NCI-H748 (cell line): Measurements from ENCODE around the gene NOC3L.
"Not testable (repeated sequence)": the region's sequence is repeated elsewhere in the genome, so short reads cannot be mapped to it uniquely, and the experiment has no call there.

Experiments used
- DNase-seq: peaks from one replicate; lab custom pipeline; 2025; ENCODE audit not compliant: unreplicated experiment; lab: John Stamatoyannopoulos, UW

Gene NOC3L

GRCh38 chr10:94362360-94363250 lies at the start of gene NOC3L:
TSS of gene NOC3L (minus strand) at chr10:94362939. CDS start at chr10:94362838, 101 bp downstream.
- DNase-seq, result peak; percentile 93

DNA sequence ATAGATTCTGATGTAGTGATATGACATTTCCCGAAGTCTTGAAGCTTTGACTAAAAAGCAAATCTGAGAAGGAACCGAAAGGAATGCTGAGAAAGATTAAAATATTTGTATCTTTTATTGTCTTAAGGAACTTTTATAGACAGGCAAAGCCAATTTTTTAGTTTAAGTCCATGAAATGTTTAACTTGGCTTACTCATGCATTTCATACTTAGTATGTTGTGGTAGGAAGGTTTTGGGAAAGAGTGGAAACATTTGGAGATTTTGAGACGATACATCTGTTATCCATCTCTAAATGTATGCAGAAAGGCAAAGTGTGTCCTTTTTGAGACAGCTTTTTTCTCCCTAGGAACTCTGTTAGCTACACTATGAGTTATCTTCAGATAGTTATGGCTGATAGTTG lies 49.7 kb upstream of the NOC3L start:
- no peak for DNase-seq

DNA sequence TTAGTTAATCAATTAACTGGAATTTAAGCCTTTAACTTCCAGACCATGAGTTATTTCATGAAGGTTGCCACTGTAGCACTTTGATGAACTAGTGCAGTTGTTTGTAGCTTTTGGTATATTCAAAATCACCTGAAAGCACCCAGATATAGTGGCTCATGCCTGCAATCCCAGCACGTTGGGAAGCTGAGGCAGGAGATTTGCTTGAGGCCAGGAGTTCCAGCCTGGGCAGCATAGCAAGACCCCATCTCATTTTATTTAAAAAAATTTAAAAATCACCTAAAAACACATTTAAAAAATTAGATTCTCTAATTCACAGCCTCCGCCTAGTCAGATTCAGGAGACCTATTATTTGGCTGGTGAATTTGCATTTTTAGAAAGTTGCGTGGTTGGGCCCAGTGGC lies 48.6 kb upstream of the NOC3L start:
- DNase-seq, result no peak

- DNase-seq, result no peak
Measured at GRCh38 chr10:94409021-94409657, 46.4 kb upstream of the NOC3L start.

GRCh38 chr10:94407668-94408067 lies 44.9 kb upstream of the NOC3L start:
- no peak for DNase-seq

GRCh38 chr10:94405406-94405805 lies 42.7 kb upstream of the NOC3L start:
- DNase-seq, result no peak

DNA sequence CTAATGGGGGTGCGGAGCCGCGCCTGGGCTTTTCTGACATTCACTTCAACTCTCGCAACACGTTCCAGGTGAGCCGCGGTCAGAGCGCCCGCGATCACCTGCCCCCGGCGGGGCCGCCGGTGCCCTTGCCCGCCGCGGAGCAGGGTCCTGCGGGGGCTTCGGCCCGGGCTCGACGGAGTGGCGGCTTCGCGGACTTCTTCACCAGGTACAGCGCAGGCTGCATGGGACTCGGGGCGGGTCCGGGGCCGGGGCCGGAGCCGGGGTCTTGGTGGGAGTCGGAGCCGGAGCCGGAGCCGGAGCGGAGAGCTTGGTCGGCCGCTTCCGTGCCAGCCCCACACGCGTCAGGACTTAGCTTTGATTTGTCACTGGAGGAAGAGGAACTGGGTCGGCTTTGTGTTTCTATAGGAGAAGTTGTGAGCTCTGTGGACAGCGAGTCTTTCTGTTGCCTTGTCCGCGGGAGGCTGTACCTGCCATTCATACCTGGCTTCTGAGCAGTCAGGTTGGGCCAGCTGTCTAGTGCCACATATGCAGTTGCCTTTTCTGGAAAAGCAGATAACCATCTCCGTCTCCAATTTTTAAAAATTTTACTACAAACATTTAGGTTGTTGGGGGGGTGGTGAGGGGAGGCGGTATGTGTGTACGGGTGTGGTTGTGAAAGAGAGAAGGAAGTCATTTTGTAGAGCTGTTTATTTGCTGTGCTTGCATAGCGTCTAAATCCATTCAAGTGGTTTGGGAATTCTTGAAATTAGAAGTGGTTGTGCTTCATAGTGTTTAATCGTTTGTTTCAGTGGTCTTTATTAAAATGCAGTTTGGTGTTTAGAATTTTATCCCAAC lies 40.9 kb upstream of the NOC3L start:
- peak; percentile 75 for DNase-seq

GRCh38 chr10:94402843-94403379 lies 40.2 kb upstream of the NOC3L start:
- peak; percentile 64 for DNase-seq

- DNase-seq, result peak; percentile 95
Measured at GRCh38 chr10:94402204-94402842, 39.6 kb upstream of the NOC3L start, which contains the start of gene TBC1D12. TSS of gene TBC1D12 (plus strand) at chr10:94402541. CDS start at chr10:94402614, 73 bp downstream.

GRCh38 chr10:94398762-94399161 lies 36.0 kb upstream of the NOC3L start:
- no peak for DNase-seq

DNA sequence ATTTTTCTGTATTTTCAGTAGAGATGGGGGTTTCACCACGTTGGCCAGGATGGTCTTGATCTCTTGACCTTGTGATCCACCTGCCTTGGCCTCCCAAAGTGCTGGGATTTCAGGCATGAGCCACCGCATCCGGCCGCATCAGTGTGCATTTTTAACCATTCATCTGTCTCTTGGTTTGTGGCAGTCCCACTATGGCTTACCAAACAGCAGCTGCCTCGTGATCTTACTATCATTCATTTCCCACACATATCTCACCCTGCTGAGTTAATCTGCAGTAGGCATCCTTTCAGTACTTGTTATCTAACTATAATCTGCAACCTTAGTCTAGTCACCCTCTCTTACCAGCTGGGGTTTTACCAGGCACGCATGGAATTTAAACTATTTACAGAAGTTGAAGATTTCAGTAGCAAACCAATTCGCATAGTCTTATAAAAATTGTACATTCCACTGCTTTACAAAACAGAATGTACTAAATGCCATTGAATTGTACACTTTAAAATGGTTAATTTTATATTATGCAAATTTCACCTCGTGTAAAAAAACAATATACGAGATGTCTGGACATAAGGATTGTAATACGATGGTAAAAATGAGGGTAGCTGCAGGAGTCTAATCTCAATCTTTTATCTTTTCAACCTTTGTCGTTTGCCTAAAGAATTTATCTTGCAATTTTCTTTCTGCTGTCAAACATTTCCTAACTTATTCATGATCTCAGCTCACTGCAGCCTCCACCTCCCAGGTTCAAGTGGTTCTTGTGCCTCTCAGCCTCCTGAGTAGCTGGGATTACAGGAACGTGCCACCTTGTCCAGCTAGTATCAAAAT lies 35.0 kb upstream of the NOC3L start:
- DNase-seq, result no peak

DNA sequence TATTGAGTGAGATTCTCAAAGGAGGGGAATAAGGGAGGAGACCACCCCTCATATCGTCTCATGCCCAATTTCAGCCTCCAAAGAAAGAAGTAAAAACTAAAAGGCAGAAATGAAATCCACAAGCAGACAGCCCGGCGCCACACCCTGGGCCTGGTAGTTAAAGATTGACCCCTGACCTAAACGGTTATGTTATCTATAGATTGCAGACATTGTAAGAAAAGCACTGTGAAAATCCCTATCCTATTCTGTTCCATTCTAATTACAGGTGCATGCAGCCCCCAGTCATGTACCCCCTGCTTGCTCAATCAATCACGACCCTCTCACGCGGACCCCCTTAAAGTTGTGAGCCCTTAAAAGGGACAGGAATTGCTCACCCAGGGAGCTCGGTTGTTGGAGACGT lies 29.4 kb upstream of the NOC3L start:
- DNase-seq, result not testable (repeated sequence)

DNA sequence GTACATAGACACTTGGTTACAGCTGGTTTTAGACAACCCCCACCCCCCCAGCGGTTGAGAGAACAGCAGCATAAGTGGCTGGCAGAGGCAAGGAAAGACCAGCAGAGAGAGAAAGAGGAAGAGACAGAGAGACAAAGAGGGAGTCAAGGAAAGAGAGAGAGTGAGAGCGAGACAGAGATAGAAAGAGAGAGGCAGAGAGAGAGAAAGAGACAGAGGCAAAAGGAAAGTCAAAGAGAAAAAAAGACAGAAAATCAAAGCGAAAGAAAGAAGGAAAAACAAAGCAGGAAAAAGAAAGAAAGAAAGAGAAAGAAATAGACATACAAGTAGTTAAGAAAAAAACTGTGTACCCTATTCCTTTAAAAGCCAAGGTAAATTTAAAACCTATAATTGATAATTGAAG lies 23.0 kb upstream of the NOC3L start:
- not testable (repeated sequence) for DNase-seq

DNA sequence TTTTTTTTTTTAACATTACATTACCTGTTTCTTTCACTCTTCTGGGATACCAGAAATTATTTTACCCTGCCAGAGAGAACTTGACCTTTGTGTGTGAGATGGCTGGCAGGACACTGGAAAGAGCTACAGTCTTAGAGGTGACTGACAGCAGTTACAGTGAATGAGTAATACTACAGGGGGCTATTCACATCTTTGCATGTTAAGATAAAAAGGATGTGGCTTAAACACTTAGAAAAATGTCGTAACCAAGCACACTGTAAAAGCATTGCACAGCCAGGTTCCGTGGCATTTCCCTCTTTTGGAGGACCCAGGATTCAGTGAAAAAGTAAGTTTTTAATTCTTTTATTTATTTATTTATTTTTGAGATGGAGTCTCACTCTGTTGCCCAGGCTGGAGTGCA lies 20.8 kb upstream of the NOC3L start:
- DNase-seq, result no peak

- peak; percentile 4 for DNase-seq
Measured at GRCh38 chr10:94376865-94377264, 14.1 kb upstream of the NOC3L start.

- no peak for DNase-seq
Measured at GRCh38 chr10:94375374-94375773, 12.6 kb upstream of the NOC3L start.

DNA sequence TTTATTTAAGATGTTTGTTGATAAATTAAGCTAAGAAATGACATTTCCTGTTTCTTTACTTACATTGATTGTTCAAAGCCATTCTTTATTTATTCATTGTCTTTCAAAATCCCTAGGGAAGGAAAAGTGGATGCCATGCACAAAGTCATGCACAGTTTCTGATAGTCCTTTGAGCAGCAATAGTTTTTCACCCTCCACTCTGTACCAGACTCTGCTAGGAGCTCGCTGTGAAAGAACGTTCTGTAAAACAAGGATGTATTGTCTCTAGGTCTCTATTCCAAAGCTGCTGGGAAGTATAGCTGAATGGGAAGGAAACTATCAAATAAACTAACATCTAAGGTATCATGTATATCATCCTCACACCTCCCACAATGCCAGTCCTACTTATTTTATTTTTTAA lies 7.8 kb upstream of the NOC3L start:
- no peak for DNase-seq

- DNase-seq, result peak; percentile 2
Measured at GRCh38 chr10:94366382-94366781, 3.6 kb upstream of the NOC3L start.

GRCh38 chr10:94364482-94364881 lies 1.7 kb upstream of the NOC3L start:
- no peak for DNase-seq

DNA sequence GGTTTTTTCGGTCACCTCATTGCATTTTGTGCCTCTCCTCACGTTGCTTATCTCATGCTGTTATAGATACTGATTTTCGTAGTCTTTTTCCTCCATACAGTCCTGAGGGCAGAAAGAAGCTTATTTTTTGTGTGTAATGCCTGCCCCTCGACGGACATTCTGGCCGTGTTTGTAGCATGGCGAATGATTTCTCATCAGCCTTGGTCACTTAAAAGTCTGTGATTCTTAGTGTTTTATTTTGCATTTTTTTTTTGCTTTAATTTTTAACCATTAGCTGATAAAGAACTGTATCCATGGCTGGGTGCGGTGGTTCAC lies 469 bp upstream of the NOC3L start:
- DNase-seq, result no peak
